GM23338 (cell line): ENCODE results near the gene GHR. TPM values are rescaled to one million over a fixed set of nuclear protein-coding genes. Genes with fewer than 3 reads are reported as not detected.

Source experiments
- ATAC-seq: fragments of 200-7000 bp; cut with Tn5 transposase; 3 replicates; pipeline ENCODE4 v1.9.1; 2020
- DNase-seq: peaks from one replicate; pipeline ENCODE4 v3.0.0-alpha.2; 2015; ENCODE audit warnings: low spot score
- H2AFZ ChIP-seq: fragments of 200-600 bp; sonication (generic); 2 replicates; pipeline ENCODE4 v1.8.0; 2016; ENCODE audit warnings: antibody characterized with exemption, mild to moderate bottlenecking, moderate library complexity
- H3F3A ChIP-seq: fragments of 200-600 bp; sonication (generic); replicated peaks from 2 replicates; pipeline ENCODE4 v1.8.0; 2017; ENCODE audit warnings: antibody characterized with exemption, mixed run types, low read depth
- H3K27ac ChIP-seq: fragments of 200-600 bp; sonication (generic); 2 replicates; pipeline ENCODE4 v1.6.1; 2016; ENCODE audit warnings: low read depth
- H3K27me3 ChIP-seq: fragments of 200-600 bp; sonication (generic); 2 replicates; pipeline ENCODE4 v1.8.0; 2016; ENCODE audit warnings: mild to moderate bottlenecking, mixed run types, moderate library complexity; ENCODE audit not compliant: insufficient read depth
- H3K36me3 ChIP-seq: fragments of 200-600 bp; sonication (generic); 2 replicates; pipeline ENCODE4 v1.8.0; 2016; ENCODE audit warnings: mild to moderate bottlenecking; ENCODE audit not compliant: insufficient read depth
- H3K4me1 ChIP-seq: fragments of 200-600 bp; sonication (generic); 2 replicates; pipeline ENCODE4 v1.8.0; 2016; ENCODE audit warnings: mild to moderate bottlenecking, moderate library complexity; ENCODE audit not compliant: insufficient read depth
- H3K4me2 ChIP-seq: fragments of 200-600 bp; sonication (generic); 2 replicates; pipeline ENCODE4 v1.7.1; 2017; ENCODE audit warnings: mixed run types
- H3K4me3 ChIP-seq: fragments of 200-600 bp; sonication (generic); 2 replicates; pipeline ENCODE4 v1.6.1; 2016; ENCODE audit warnings: mixed run types
- H3K79me2 ChIP-seq: fragments of 200-600 bp; sonication (generic); replicated peaks from 2 replicates; pipeline ENCODE4 v1.8.0; 2017; ENCODE audit warnings: mild to moderate bottlenecking; ENCODE audit not compliant: insufficient read depth
- H3K9me2 ChIP-seq: fragments of 200-600 bp; sonication (generic); 2 replicates; pipeline ENCODE4 v1.8.0; 2017; ENCODE audit not compliant: insufficient read depth
- H4K20me1 ChIP-seq: fragments of 200-600 bp; sonication (generic); replicated peaks from 2 replicates; pipeline ENCODE4 v1.8.0; 2017; ENCODE audit warnings: mild to moderate bottlenecking; ENCODE audit not compliant: insufficient read depth
- H3K27ac Mint-ChIP-seq: 2 replicates; pipeline ENCODE4 v1.8.0; 2020; ENCODE audit warnings: inconsistent platforms, mild to moderate bottlenecking, moderate library complexity, mixed read lengths
- H3K27me3 Mint-ChIP-seq: 3 replicates; pipeline ENCODE4 v1.8.0; 2022; ENCODE audit warnings: low read depth, mild to moderate bottlenecking, moderate library complexity, mixed read lengths, inconsistent platforms; ENCODE audit not compliant: insufficient read depth, poor library complexity
- H3K36me3 Mint-ChIP-seq: 3 replicates; pipeline ENCODE4 v1.8.0; 2021; ENCODE audit warnings: low read depth, mild to moderate bottlenecking, inconsistent platforms, moderate library complexity, mixed read lengths
- H3K4me1 Mint-ChIP-seq: 3 replicates; pipeline ENCODE4 v1.8.0; 2020; ENCODE audit warnings: mild to moderate bottlenecking, inconsistent platforms, mixed read lengths
- H3K4me3 Mint-ChIP-seq: 3 replicates; pipeline ENCODE4 v1.8.0; 2021; ENCODE audit warnings: moderate library complexity, mild to moderate bottlenecking, inconsistent platforms, mixed read lengths
- H3K9me3 Mint-ChIP-seq: 3 replicates; pipeline ENCODE4 v1.8.0; 2020; ENCODE audit warnings: moderate library complexity, mild to moderate bottlenecking, inconsistent platforms, mixed read lengths
- CREB1 ChIP-seq: fragments of 250-450 bp; sonication (Bioruptor Pico); IDR thresholded peaks from 2 replicates; pipeline ENCODE4 v1.5.0; 2020; ENCODE audit warnings: low read depth, mild to moderate bottlenecking, moderate library complexity
- CTCF ChIP-seq, 2 experiments: fragments of 200-600 bp in 1 of 2; sonication (generic) in 1 of 2; conservative IDR thresholded peaks; 2 replicates each; pipeline versions ENCODE4 v1.5.1 to v1.6.1; 2016 to 2017; ENCODE audit warnings: antibody characterized with exemption in 2 of 2, low read depth in 2 of 2, mild to moderate bottlenecking in 2 of 2, moderate library complexity in 1 of 2
- EZH2 ChIP-seq: fragments of 200-600 bp; sonication (generic); IDR thresholded peaks from one replicate; pipeline ENCODE4 v1.8.0; 2017; ENCODE audit warnings: antibody characterized with exemption, mild to moderate bottlenecking, low read depth; ENCODE audit not compliant: unreplicated experiment
- EZH2phosphoT487 ChIP-seq: fragments of 200-600 bp; sonication (generic); IDR thresholded peaks from one replicate; pipeline ENCODE4 v1.8.1; 2018; ENCODE audit warnings: antibody characterized with exemption; ENCODE audit not compliant: unreplicated experiment
- JUNB ChIP-seq: IDR thresholded peaks from one replicate; pipeline ENCODE4 v1.6.1; 2016; ENCODE audit warnings: antibody characterized with exemption; ENCODE audit not compliant: unreplicated experiment
- NANOG ChIP-seq: IDR thresholded peaks from 2 replicates; pipeline ENCODE4 v1.6.1; 2016; ENCODE audit warnings: antibody characterized with exemption, borderline replicate concordance
- POLR2AphosphoS5 ChIP-seq: IDR thresholded peaks from 2 replicates; pipeline ENCODE4 v1.6.1; 2016; ENCODE audit warnings: antibody characterized with exemption, low read depth
- REST ChIP-seq: IDR thresholded peaks from one replicate; pipeline ENCODE4 v1.6.1; 2018; ENCODE audit warnings: antibody characterized with exemption; ENCODE audit not compliant: unreplicated experiment
- STAT1 ChIP-seq: IDR thresholded peaks from one replicate; pipeline ENCODE4 v1.6.1; 2016; ENCODE audit warnings: antibody characterized with exemption; ENCODE audit not compliant: unreplicated experiment
- ZNF114 ChIP-seq: fragments of 250-450 bp; sonication (Bioruptor Pico); IDR thresholded peaks from 2 replicates; pipeline ENCODE4 v1.5.0; 2020; ENCODE audit warnings: mild to moderate bottlenecking, moderate library complexity
- ZNF331 ChIP-seq: fragments of 250-450 bp; sonication (Bioruptor Pico); IDR thresholded peaks from 2 replicates; pipeline ENCODE4 v1.5.0; 2020; ENCODE audit warnings: low read depth, mild to moderate bottlenecking, moderate library complexity
- ZNF462 ChIP-seq: fragments of 250-450 bp; sonication (Bioruptor Pico); IDR thresholded peaks from 2 replicates; pipeline ENCODE4 v1.5.0; 2020; ENCODE audit warnings: mild to moderate bottlenecking, moderate library complexity
- polyA plus RNA-seq: library from polyadenylated mRNA; unstranded; fragments of >200 nt; fragmentation: Nextera tagmentation; extraction: Ambion mirVana; gene quantifications from 2 replicates; pipeline ENCODE4 v1.2.1, GENCODE V29; 2016
- total RNA-seq: library from RNA; depleted of rRNA; stranded (reverse); fragments of >200 nt; shearing (Covaris generic); gene quantifications from 2 replicates; pipeline ENCODE4 v1.2.3, GENCODE V29; 2014
- TF ChIP-seq, protein P1 (sequence below): IDR thresholded peaks from 2 replicates; pipeline ENCODE4 v1.6.1; 2016; ENCODE audit warnings: antibody characterized with exemption

GHR gene
- total and polyA plus RNA-seq, 2 experiments from 2014 or later, result 0.21 to 1.9 TPM

DNA sequence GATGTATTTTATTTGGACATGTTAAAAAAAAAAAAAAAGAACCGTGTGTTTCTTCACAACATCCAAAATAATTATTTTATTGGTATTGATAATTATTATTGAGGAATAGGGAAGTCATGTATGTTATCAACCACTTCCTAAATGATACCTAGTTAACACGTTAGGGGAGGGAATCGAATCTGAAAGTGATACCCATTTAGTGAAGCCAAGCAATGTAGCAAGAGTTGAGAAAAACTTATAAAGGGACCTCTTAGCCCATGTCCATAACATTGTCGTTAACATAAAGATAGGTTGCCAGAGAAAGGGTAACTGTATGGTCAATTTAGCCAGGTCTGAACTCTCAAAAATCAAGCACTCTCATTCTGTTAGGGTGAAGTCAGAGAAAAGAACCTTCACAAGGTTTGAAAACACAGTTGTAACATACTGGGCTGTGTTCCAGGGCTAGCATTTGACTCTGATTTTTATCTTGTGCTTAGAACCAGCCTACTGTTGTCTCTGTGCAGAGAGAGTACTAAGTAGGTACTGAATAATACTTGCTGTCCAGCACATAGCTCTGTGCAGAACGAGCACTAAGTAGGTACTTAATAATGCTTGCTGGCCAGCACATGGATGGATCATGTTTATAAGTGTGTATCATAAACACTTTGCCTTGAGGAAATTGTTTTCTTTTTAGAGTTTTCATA, 60.4 kb downstream of the GHR start (continued):
- TF ChIP-seq ZNF462 (CRISPR knock-in tag), result no peak
- TF ChIP-seq EZH2, result no peak

GRCh38 chr5:42487077-42487476, 63.8 kb downstream of the GHR start:
- no peak for ATAC-seq
- 0 out of 2 replicates have a peak, but pooled peaks cover 2% of the 10 kb centered on the region for H3K9me2 ChIP-seq
- H3K27ac ChIP-seq, result no peak overlapping the region
- Mint-ChIP-seq H3K27me3 (peaks cover 1% of the 10 kb centered on the region), H3K27ac (no peak overlapping the region), H3K9me3 (peaks cover 35% of the 10 kb centered on the region), H3K4me1 (no peaks in the 10 kb centered on the region), H3K4me3 (no peak overlapping the region), H3K36me3 (peaks cover 14% of the 10 kb centered on the region; the same call in 2 of the 3 replicates)
- H3K79me2 ChIP-seq, result no peaks in the 10 kb centered on the region
- H3K4me3 ChIP-seq, result no peak overlapping the region
- H3K4me1 ChIP-seq, result no peaks in the 10 kb centered on the region
- no peak overlapping the region for H2AFZ ChIP-seq
- no peaks in the 10 kb centered on the region for H3K27me3 ChIP-seq
- H4K20me1 ChIP-seq, result no peaks in the 10 kb centered on the region
- no peak for TF ChIP-seq NANOG
- no peak for TF ChIP-seq ZNF114
- TF ChIP-seq ZNF331 (CRISPR knock-in tag), result no peak
- TF ChIP-seq CTCF (conservative IDR thresholded peaks at IDR 0.05; ENCODE audit: low read depth in 2 of 2), result no peak
- TF ChIP-seq JUNB, result no peak
- TF ChIP-seq, protein P1, sequence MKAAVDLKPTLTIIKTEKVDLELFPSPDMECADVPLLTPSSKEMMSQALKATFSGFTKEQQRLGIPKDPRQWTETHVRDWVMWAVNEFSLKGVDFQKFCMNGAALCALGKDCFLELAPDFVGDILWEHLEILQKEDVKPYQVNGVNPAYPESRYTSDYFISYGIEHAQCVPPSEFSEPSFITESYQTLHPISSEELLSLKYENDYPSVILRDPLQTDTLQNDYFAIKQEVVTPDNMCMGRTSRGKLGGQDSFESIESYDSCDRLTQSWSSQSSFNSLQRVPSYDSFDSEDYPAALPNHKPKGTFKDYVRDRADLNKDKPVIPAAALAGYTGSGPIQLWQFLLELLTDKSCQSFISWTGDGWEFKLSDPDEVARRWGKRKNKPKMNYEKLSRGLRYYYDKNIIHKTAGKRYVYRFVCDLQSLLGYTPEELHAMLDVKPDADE, result no peak
- no peak for TF ChIP-seq EZH2
- TF ChIP-seq REST, result no peak
- TF ChIP-seq POLR2AphosphoS5, result no peak
- no peak for TF ChIP-seq CREB1
- no peak for TF ChIP-seq EZH2phosphoT487
- no peak for TF ChIP-seq STAT1
- H3F3A ChIP-seq, result no peaks in the 10 kb centered on the region
- H3K4me2 ChIP-seq, result no peak overlapping the region
- H3K36me3 ChIP-seq, result 0 out of 2 replicates have a peak, but pooled peaks cover 8% of the 10 kb centered on the region
- DNase-seq, result no peak
